Hepatocyte (in vitro differentiated cells): ENCODE results near the gene PLCL1.

Source experiments
- CTCF ChIP-seq: fragments of 200-600 bp; sonication (generic); IDR thresholded peaks from 2 replicates; pipeline ENCODE4 v1.5.1; 2016; ENCODE audit warnings: antibody characterized with exemption, mild to moderate bottlenecking; ENCODE audit not compliant: poor library complexity
- EZH2 ChIP-seq: fragments of 200-600 bp; sonication (generic); IDR thresholded peaks from 2 replicates; pipeline ENCODE4 v1.6.1; 2016; ENCODE audit warnings: antibody characterized with exemption, mild to moderate bottlenecking, borderline replicate concordance
- EZH2phosphoT487 ChIP-seq: fragments of 200-600 bp; sonication (generic); IDR thresholded peaks from one replicate; pipeline ENCODE4 v1.6.1; 2018; ENCODE audit warnings: antibody characterized with exemption, mild to moderate bottlenecking, low read depth, moderate library complexity; ENCODE audit not compliant: unreplicated experiment, severe bottlenecking

GRCh38 chr2:197827618-197828017 lies 23.2 kb downstream of the PLCL1 start:
- TF ChIP-seq CTCF (no peak), EZH2phosphoT487 (no peak), EZH2 (no peak)
